ENCODE data around the gene SPRY2.
"Not testable (repeated sequence)": the region's sequence is repeated elsewhere in the genome, so short reads cannot be mapped to it uniquely, and the experiment has no call there.

The SPRY2 gene

DNA sequence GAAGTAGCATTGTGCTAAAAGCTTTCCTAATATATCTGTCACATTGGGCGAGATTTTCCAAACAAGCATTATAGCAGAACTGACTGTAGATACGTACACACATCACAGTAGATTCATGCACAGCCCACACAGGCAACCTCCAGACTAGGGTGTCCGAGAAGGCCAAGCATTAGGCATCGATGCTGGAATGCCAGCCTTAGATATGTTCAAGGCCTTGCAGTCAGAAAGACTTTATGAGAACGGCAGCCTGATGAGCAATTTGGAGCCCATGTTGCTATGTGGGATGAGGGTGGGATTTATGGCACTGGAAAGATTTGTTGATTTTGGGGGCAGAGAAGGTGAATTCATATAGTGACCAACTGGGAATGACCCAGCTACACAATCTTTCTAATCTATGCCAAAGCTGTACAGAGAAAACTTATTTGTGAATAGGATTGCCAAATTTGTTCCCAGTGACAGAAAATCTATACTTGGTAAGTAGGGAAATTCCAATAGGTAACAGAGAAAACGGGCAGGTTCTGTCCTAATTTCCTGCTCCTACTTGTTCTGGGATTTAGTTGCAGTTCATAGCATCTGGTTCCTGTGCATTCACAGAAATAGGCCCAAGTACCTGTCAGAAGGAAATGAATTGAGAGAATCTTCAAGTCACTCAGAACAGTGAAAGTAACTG is 31.0 kb upstream of the SPRY2 start:
- Histone ChIP-seq H3K9me3 (replicated peaks; ENCODE audit: low read length) (no peaks in the 10 kb centered on the region), H3K27me3 (ENCODE audit: control insufficient read depth, insufficient read depth, low read length) (no peaks in the 10 kb centered on the region), H3K4me2 (ENCODE audit: low read length) (no peak overlapping the region), H3K4me3 (ENCODE audit: low read length) (no peak overlapping the region), H3K4me1 (ENCODE audit: control insufficient read depth, insufficient read depth, low read length) (no peaks in the 10 kb centered on the region), H3K9ac (ENCODE audit: low read depth, low read length) (no peak overlapping the region), H3K36me3 (ENCODE audit: insufficient read depth, low read length) (no peaks in the 10 kb centered on the region)

DNA sequence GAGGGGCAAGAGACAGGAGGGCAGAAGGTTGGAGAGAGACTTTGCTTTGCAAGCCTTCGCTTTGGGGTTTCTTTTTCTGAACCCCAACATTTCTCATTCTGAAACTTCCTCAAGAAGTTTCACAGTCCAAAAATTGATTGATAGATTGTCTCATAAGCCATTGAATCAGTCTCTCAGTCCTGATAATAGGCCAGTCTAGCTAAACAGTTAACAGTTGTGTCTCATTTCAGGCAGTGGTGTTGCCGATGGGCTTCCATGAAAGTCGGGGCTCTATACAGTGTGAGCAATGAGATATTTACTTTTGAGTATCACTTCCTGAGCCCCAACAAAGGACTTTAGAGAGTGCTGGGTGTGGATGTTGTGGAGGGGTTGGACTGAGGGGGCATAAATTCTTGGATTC is 26.5 kb upstream of the SPRY2 start:
- Histone ChIP-seq H3K27me3 (ENCODE audit: control insufficient read depth, insufficient read depth, low read length) (no peaks in the 10 kb centered on the region), H3K9me3 (replicated peaks; ENCODE audit: low read length) (no peaks in the 10 kb centered on the region), H3K4me2 (ENCODE audit: low read length) (no peak overlapping the region), H3K9ac (ENCODE audit: low read depth, low read length) (no peak overlapping the region), H3K4me1 (ENCODE audit: control insufficient read depth, insufficient read depth, low read length) (no peaks in the 10 kb centered on the region), H3K4me3 (ENCODE audit: low read length) (no peak overlapping the region), H3K36me3 (ENCODE audit: insufficient read depth, low read length) (no peaks in the 10 kb centered on the region)

DNA sequence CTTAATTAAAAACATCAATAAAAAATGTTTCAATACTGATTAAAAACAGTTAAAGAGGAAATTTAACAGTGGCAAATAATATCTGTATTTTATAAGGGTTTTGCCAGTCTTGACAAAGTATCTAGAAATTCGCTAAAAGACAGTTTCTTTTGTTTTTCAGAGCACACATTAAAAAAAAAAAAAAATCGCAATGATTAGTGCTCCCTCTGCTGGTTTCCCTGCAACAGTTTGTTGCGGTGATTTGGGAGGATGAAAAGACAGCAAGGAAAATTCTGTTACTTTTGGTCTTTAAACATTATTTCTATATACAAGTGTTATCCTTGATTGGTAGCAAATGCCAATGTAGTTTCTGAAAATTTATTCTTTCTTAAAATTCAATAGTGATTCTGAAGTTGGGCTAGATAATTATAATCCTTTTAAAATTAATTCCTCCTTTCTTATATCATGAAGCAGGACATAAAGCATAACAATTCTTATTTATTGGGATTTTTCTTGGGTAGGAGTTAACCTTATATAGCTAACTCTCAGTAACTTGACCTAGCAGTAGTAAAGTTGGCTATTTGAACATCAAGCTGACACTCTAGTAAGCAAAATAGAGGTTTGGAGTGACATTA is 23.1 kb upstream of the SPRY2 start:
- Histone ChIP-seq H3K4me2 (ENCODE audit: low read length) (peak overlapping the region; percentile 69), H3K36me3 (ENCODE audit: insufficient read depth, low read length) (no peaks in the 10 kb centered on the region), H3K27me3 (ENCODE audit: control insufficient read depth, insufficient read depth, low read length) (no peaks in the 10 kb centered on the region), H3K4me3 (ENCODE audit: low read length) (peak overlapping the region; percentile 39), H3K9ac (ENCODE audit: low read depth, low read length) (peak overlapping the region; percentile 72), H3K4me1 (ENCODE audit: control insufficient read depth, insufficient read depth, low read length) (peaks cover 22% of the 10 kb centered on the region), H3K9me3 (replicated peaks; ENCODE audit: low read length) (no peaks in the 10 kb centered on the region)

DNA sequence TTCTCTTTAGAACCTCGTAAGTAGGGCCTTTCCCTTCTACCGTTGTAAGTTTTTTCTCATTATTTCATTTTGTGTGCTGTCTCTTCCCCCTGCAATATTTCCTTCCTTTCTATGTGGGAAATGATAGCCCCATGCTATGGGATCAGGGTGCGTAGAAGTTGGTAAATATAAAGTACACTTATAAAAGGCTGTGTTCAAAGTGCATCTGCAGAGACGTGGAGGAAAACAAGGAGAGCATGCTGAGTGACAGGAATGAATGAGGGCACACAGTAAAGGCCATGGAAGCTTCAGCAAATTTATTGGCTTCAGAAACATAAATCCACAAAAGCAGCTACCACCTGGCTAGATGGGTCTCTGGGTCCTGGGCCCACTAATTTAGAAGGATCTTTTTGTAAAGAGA is 21.6 kb upstream of the SPRY2 start:
- Histone ChIP-seq H3K4me3 (ENCODE audit: low read length) (no peak overlapping the region), H3K9ac (ENCODE audit: low read depth, low read length) (no peak overlapping the region), H3K36me3 (ENCODE audit: insufficient read depth, low read length) (no peaks in the 10 kb centered on the region), H3K4me1 (ENCODE audit: control insufficient read depth, insufficient read depth, low read length) (peaks cover 22% of the 10 kb centered on the region), H3K27me3 (ENCODE audit: control insufficient read depth, insufficient read depth, low read length) (no peaks in the 10 kb centered on the region), H3K9me3 (replicated peaks; ENCODE audit: low read length) (no peaks in the 10 kb centered on the region), H3K4me2 (ENCODE audit: low read length) (no peak overlapping the region)

DNA sequence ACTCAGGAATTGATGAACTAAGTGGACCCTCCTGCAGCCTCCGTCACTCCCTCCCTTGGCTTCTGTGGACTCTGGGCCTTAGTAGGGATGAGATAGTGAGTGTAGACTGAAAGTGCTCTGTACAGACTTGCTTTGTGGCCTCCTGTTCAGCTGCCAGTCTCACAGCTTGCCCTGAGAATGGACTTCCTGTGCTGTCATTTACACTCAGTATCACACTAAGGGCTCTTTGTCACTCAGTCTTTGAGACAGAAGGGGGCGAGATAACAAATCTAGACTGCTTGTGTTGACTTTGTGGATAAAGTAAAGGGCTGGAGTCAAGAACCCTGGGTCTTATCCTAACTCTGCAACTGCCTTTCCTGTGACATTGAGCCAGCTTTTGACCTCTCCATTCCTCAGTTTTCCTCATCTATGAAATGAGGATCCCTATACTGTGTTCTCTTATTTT is 21.0 kb upstream of the SPRY2 start:
- no peaks in the 10 kb centered on the region for H3K27me3 ChIP-seq (ENCODE audit: control insufficient read depth, insufficient read depth, low read length)
- no peak overlapping the region for H3K4me2 ChIP-seq (ENCODE audit: low read length)
- no peaks in the 10 kb centered on the region for H3K36me3 ChIP-seq (ENCODE audit: insufficient read depth, low read length)
- H3K4me3 ChIP-seq (ENCODE audit: low read length), result no peak overlapping the region
- no peak overlapping the region for H3K9ac ChIP-seq (ENCODE audit: low read depth, low read length)
- H3K4me1 ChIP-seq (ENCODE audit: control insufficient read depth, insufficient read depth, low read length), result peaks cover 22% of the 10 kb centered on the region
- H3K9me3 ChIP-seq (replicated peaks; ENCODE audit: low read length), result no peaks in the 10 kb centered on the region

DNA sequence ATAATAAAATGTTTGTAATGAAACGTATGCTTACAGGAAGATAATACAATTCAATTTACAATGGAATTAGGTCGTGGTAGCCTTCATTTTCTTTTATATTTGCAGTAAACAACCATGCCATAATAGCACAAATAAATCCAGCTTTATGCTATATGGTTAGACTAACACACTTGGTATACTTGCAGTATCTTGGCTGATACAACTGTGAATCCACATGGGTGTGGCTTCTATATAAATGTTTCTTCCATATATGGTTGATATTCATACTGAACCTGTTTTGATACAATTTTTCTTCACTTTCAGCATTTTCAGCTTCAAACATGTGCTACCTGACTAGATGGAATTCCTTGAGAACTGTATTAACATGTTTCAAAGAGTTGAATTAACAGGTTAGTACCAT is 20.4 kb upstream of the SPRY2 start:
- peaks cover 22% of the 10 kb centered on the region for H3K4me1 ChIP-seq (ENCODE audit: control insufficient read depth, insufficient read depth, low read length)
- H3K27me3 ChIP-seq (ENCODE audit: control insufficient read depth, insufficient read depth, low read length), result no peaks in the 10 kb centered on the region
- H3K4me2 ChIP-seq (ENCODE audit: low read length), result no peak overlapping the region
- H3K9ac ChIP-seq (ENCODE audit: low read depth, low read length), result no peak overlapping the region
- no peaks in the 10 kb centered on the region for H3K9me3 ChIP-seq (replicated peaks; ENCODE audit: low read length)
- no peak overlapping the region for H3K4me3 ChIP-seq (ENCODE audit: low read length)
- H3K36me3 ChIP-seq (ENCODE audit: insufficient read depth, low read length), result no peaks in the 10 kb centered on the region

DNA sequence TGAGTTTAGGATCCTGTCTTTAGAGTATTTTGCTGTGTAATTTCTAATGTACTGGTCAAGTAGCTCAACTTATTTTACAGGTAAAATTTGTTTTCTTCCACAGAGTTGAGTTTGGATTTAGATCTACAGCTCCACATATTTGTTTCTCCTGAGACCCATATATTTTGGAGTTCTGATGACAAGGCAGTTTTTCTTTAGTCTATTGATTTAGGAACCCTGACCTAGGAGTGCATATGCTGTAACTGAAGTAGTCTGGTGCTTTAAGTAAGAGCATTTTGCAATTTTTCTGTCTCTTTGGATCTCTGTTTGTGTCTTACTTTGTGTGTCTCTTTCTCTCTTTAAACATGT is 19.5 kb upstream of the SPRY2 start:
- H3K36me3 ChIP-seq (ENCODE audit: insufficient read depth, low read length), result no peaks in the 10 kb centered on the region
- no peaks in the 10 kb centered on the region for H3K27me3 ChIP-seq (ENCODE audit: control insufficient read depth, insufficient read depth, low read length)
- H3K4me1 ChIP-seq (ENCODE audit: control insufficient read depth, insufficient read depth, low read length), result peaks cover 22% of the 10 kb centered on the region
- no peaks in the 10 kb centered on the region for H3K9me3 ChIP-seq (replicated peaks; ENCODE audit: low read length)
- no peak overlapping the region for H3K4me3 ChIP-seq (ENCODE audit: low read length)
- H3K9ac ChIP-seq (ENCODE audit: low read depth, low read length), result peak overlapping the region; percentile 34
- peak overlapping the region; percentile 39 for H3K4me2 ChIP-seq (ENCODE audit: low read length)

DNA sequence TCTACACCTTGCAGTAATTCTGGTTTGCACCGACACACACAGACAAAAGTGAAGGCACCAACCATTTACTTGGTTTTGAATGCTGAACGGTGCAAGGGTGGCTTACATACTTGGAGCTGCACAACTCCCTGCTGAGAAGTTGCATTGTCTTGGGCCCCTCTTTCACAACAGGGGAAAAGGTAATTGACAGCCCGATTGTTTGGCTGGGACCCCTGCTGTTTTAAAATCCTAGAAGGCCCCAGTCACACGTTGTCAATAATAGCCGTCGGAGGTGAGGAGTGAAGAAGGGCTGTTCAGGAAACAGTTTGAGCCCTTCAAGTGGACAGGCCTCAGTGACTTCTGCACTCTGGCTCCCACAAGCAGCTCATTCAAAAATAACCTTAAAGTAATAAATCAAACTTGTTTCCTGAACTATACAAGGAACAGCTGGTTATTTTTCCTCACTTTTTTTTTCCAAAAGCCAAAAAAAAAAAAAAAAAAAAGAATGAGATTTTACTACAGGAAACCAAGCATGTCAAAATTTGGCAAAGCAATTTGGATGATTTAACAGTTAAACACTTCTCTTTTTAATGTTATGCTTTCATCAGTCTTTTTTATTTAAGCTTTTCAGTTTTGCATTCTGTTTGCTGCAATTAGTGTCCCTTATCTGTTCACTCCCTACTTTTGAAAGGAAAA is 19.0 kb upstream of the SPRY2 start:
- Histone ChIP-seq H3K27me3 (ENCODE audit: control insufficient read depth, insufficient read depth, low read length) (no peaks in the 10 kb centered on the region), H3K4me1 (ENCODE audit: control insufficient read depth, insufficient read depth, low read length) (peaks cover 22% of the 10 kb centered on the region)

DNA sequence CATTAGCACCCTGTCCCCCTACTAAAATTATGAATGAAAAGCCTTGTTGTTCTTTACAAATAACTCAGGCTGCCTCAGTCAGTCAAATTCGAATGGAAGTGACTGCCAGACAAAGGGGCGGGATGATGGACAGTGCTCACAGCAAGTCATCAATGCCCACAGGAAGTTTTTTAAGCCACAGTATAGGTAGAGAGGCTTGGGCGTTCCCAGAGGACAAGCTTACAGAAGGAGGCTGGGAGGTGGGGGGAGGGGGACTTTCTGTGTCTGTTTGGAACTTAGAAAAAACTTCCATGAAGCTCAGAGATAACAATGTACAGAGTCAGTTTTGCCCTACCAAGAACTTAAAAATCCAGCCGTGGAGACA is 18.5 kb upstream of the SPRY2 start:
- Histone ChIP-seq H3K4me3 (ENCODE audit: low read length) (no peak overlapping the region), H3K4me1 (ENCODE audit: control insufficient read depth, insufficient read depth, low read length) (peaks cover 22% of the 10 kb centered on the region), H3K27me3 (ENCODE audit: control insufficient read depth, insufficient read depth, low read length) (no peaks in the 10 kb centered on the region), H3K9me3 (replicated peaks; ENCODE audit: low read length) (no peaks in the 10 kb centered on the region), H3K36me3 (ENCODE audit: insufficient read depth, low read length) (no peaks in the 10 kb centered on the region), H3K9ac (ENCODE audit: low read depth, low read length) (no peak overlapping the region), H3K4me2 (ENCODE audit: low read length) (no peak overlapping the region)

More for the DNA sequence above, 19.0 kb upstream of the SPRY2 start:
- H3K9ac ChIP-seq (ENCODE audit: low read depth, low read length), result peak overlapping the region; percentile 34
- H3K4me2 ChIP-seq (ENCODE audit: low read length), result peak overlapping the region; percentile 39
- H3K4me3 ChIP-seq (ENCODE audit: low read length), result no peak overlapping the region
- H3K9me3 ChIP-seq (replicated peaks; ENCODE audit: low read length), result no peaks in the 10 kb centered on the region
- H3K36me3 ChIP-seq (ENCODE audit: insufficient read depth, low read length), result no peaks in the 10 kb centered on the region

DNA sequence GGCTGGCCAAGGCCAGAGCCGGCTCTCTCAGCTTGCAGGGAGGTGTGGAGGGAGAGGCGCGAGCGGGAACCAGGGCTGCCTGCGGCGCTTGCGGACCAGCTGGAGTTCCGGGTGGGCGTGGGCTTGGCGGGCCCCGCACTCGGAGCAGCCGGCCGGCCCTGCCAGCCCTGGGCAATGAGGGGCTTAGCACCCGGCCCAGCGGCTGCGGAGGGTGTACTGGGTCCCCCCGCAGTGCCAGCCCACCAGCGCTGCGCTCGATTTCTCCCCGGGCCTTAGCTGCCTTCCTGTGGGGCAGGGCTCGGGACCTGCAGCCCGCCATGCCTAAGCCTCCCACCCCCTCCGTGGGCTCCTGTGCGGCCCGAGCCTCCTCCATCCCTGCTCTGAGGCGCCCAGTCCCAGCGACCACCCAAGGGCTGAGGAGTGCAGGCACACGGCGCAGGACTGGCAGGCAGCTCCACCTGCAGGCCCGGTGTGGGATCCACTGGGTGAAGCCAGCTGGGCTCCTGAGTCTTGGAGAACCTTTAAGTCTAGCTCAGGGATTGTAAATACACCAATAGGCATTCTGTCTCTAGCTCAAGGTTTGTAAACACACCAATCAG is 14.7 kb upstream of the SPRY2 start:
- H3K36me3 ChIP-seq (ENCODE audit: insufficient read depth, low read length); H3K9me3 ChIP-seq (replicated peaks; ENCODE audit: low read length); H3K27me3 ChIP-seq (ENCODE audit: control insufficient read depth, insufficient read depth, low read length); H3K4me2 ChIP-seq (ENCODE audit: low read length); H3K9ac ChIP-seq (ENCODE audit: low read depth, low read length); H3K4me3 ChIP-seq (ENCODE audit: low read length): not testable (repeated sequence)
- H3K4me1 ChIP-seq (ENCODE audit: control insufficient read depth, insufficient read depth, low read length), result peaks cover 12% of the 10 kb centered on the region

DNA sequence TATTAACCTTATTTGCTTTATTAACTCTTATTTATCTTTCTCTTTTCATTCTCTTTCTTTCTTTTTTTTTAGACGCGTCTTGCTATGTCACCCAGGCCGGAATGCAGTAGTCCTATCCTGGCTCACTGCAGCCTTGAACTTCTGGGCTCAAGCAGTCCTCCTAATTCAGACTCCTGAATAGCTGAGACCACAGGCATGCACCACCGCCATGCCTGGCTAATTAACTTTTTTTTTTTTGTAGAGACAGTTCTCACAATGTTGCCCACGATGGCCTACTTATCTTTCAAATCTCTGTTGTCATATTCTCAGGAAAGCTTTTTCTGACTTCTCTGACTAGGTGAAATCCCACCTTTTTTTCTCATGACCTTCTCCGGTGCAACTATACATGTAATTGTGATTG is 7.8 kb upstream of the SPRY2 start:
- Histone ChIP-seq H3K9me3 (replicated peaks; ENCODE audit: low read length) (no peaks in the 10 kb centered on the region), H3K4me1 (ENCODE audit: control insufficient read depth, insufficient read depth, low read length) (no peaks in the 10 kb centered on the region), H3K9ac (ENCODE audit: low read depth, low read length) (no peak overlapping the region)

More for the DNA sequence above, 7.8 kb upstream of the SPRY2 start:
- no peak overlapping the region for H3K4me2 ChIP-seq (ENCODE audit: low read length)
- H3K36me3 ChIP-seq (ENCODE audit: insufficient read depth, low read length), result no peaks in the 10 kb centered on the region
- H3K27me3 ChIP-seq (ENCODE audit: control insufficient read depth, insufficient read depth, low read length), result no peaks in the 10 kb centered on the region
- H3K4me3 ChIP-seq (ENCODE audit: low read length), result no peak overlapping the region

Data from skeletal muscle satellite cell (primary cell).